ENCODE results near the gene TMEM138.

DNA sequence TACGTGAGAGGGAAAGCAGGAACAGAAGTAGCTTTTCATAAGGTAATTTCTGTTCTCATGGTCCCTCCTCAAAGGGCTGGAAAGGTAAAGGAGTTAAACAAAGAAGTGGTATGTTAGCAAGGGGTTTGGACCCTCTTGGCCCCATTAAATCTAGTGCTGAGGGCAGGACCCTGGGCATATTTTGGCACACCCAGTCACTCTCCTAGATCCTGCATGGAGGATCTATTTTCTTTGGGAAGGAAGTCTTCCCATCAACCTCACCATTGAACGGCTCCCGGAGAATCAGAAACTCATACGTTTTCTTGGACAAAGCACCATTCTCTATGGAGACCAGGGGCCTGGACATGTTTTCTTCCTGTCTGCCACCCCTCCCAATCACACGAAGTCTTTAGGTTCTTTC is 41.9 kb downstream of the TMEM138 start:
- no peak for TF ChIP-seq CTCF (IDR thresholded peaks at IDR 0.05)
- no peak for TF ChIP-seq EZH2 (IDR thresholded peaks at IDR 0.05)
- TF ChIP-seq EZH2phosphoT487 (IDR thresholded peaks at IDR 0.05) = no peak
